Inflammatory macrophage (primary cell): Measurements from ENCODE around the gene IER3IP1.
"Not testable (repeated sequence)": the region's sequence is repeated elsewhere in the genome, so short reads cannot be mapped to it uniquely, and the experiment has no call there.

Source experiments
- DNase-seq, 2 donors: peaks; one replicate each; pipeline ENCODE4 v3.0.0-alpha.2; 2020 to 2022

Gene IER3IP1

GRCh38 chr18:47158404-47158803 is 17.8 kb downstream of the IER3IP1 start:
- not testable (repeated sequence) for DNase-seq

GRCh38 chr18:47151439-47151838 is 24.7 kb downstream of the IER3IP1 start:
- DNase-seq, result no peak

DNA sequence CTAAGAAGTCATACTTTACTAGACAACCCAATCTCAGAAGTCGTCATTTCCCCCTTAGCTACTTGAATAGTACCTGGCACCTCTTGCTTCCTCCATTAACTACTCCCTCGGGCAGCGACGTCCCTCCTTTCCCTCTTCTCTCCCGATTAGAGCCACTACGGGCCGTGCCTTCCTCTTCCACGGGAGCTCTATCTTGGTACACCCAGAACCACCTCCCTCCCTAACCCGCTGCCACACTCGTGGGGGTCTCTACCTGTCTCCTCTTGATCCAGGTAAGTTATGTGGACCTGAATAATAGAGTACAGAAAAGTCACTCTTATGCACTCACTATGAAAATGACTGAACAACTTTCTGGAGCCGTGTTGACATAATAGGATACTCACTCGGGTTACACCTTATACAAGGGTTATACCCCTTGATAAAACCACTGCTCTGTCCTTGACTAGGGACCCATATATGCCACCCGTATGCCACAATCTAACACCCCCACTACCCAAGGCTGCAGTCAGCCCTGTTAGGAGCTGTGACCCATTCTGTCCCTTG is 25.3 kb downstream of the IER3IP1 start:
- DNase-seq, result peak in 1 of 2 donors; percentile 4

GRCh38 chr18:47150029-47150823 is 25.9 kb downstream of the IER3IP1 start, which contains the start of gene HDHD2:
HDHD2 (minus strand) TSS chr18:47150500; CDS start chr18:47136439, 14,061 bp downstream.
- DNase-seq, result peak; percentile 81 to 89

DNA sequence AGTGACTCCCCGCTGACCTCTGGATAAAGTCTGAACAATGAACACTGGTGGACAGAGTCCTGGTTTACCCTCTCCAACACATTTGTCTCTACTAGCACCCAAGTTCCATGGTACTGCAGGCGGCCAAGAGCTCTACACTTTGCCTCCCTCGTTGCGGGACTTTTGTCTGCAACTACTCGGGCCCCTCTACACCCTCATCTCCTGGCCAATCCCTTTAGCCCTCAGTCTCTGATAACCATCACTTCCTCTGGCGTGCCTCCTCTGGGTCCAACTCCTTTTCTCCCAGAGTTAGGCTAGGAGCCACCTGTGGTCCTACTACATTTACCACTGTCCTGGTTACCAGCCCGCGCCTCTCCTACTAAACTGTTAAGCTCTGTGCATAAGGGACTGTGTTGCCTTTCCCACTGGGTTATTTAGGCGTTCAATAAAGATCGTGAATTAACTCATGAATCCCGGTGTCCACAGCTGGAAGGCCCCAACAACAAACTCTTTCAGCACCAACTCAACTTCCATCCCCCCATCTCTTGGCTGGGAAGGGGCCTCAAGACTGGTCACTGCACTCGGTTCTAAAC is 26.6 kb downstream of the IER3IP1 start:
- no peak for DNase-seq

DNA sequence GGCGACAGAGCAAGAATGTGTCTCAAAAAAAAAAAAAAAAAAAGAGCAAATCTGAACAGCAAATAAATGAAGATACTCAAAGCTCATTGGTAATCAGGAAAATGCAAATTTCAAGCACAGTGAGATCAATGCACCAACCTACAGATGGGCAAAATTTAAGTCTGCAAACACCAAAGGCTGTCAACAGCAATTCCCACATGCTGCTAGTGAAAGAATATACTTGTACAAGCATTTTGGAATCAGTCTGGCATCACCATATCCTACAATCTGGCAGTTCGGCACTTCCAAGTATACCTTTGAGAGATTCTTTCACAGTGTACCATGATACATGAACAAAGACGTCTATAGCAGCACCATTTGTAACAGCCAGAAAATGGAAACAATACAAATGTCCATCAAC is 30.0 kb downstream of the IER3IP1 start:
- DNase-seq, result no peak

DNA sequence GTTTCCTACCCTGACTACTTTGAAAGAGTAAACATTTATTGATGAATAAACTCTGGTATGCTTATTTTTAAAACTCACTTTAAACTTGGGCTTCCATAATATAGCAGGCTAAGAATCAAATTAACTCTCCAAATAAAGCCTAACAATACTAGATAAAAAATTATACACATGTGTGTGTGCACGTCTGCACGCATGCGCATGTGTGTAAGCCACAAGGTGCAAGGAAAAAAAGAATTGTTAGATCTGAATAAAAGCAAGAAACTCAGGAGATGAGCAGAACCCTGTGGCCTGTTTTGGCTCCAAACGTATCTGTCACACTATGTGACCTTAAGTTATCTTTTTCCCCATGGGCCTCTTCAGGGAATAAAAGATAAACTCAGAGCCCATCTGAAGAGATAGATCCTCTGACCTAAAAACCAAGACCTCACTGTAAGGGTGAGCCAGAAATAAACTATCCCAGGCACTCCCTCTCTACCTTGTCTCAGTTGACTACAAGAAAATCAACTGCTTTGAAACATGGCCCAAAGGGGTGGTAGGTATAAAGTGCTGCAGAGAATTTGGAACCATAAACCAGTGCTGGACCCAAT is 32.2 kb downstream of the IER3IP1 start:
- DNase-seq, result no peak

DNA sequence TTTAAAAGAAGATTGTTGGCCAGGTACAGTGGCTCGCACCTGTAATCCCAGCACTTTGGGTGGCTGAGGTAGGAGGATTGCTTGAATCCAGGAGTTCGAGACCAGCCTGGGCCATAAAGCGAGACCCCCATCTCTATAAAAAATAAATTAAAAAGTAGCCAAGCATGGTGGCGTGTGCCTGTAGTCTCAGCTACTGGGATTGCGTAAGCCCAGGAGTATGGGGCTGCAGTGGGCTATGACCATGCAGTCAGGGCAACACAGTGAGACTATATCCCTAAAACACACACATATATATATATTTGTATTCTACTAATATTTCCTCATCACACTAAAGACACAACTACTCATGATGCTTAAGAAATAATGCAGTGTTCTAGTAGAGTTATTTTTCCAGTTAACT is 33.0 kb downstream of the IER3IP1 start:
- no peak for DNase-seq

- DNase-seq, result no peak
Measured at GRCh38 chr18:47141289-47141688, 34.9 kb downstream of the IER3IP1 start.

DNA sequence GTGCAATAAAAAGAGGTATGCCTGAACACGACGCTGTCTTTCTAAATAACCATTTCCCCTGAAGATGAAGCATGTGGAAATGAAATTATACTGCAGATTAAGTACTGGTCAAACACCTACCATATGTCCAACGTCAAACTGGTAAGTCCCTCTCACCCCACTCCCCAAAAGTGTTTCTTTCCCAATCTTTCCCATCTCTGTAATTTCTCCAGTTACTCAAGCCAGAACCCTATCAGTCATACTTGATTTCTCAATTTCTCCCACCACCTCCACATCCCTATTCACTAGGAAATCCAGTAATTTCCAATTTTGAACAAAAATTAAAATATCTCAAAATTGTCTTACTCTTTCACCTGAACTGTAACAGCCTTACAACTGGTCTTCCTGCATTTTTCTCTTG is 55.0 kb downstream of the IER3IP1 start:
- DNase-seq, result no peak

- no peak for DNase-seq
Measured at GRCh38 chr18:47120428-47120827, 55.7 kb downstream of the IER3IP1 start.

GRCh38 chr18:47118981-47119380 is 57.2 kb downstream of the IER3IP1 start:
- DNase-seq, result no peak

DNA sequence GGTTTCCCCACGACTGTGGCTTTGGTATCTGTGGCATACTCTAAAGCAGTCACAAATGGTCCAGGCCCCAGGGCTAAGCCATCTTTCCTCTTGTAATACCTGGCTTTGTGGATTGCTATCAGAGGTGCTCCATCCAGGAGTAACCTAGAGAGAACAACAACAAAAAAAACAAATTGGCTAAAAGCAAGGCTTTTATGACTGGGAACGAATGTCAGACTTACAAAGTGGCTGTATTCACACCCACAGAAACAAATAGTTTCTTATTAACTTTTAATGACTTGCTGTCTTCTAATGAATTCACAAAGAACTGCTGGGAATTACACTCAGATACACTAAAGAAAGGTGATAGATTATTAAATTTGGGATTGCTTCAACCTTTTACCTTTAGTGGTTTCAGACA is 61.0 kb downstream of the IER3IP1 start:
- DNase-seq, result no peak

GRCh38 chr18:47113796-47114540 is 62.2 kb downstream of the IER3IP1 start:
- no peak for DNase-seq

DNA sequence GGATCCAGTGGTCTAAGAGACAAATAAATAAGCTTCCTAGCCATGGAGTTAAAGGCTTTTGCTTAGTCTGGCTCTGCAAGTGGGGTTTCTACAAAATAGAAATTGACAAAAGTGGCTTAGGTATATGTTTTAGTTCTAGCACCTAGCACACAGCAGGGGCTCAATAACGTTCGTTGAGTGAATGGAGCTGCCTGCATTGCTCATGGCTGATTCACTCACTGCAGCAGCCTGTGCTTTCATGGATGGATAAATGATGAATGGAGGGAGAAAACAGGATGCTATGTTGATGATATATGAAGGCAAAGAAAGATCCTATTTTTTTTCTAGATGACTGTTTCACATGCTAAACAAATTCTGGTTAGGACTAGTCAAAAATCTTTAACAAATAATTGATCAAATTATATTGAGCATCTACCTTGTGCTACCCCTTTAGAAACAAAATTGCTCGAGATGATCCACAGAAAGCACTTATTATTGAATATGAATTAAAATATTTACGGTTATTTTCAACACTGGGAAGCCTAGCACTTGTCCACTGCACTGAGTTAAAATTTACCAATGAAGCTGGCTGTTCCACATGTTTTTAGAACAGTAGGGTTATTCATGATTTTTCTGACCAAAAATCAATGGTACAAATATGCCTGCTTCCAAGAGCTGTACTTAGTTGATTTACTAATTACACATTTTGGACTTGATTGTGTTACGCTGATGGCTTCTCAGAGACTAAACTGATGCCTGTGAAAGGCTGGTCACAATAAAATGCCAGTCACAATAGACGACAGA is 65.5 kb downstream of the IER3IP1 start:
- DNase-seq, result no peak

GRCh38 chr18:47109720-47110119 is 66.4 kb downstream of the IER3IP1 start:
- DNase-seq, result no peak

DNA sequence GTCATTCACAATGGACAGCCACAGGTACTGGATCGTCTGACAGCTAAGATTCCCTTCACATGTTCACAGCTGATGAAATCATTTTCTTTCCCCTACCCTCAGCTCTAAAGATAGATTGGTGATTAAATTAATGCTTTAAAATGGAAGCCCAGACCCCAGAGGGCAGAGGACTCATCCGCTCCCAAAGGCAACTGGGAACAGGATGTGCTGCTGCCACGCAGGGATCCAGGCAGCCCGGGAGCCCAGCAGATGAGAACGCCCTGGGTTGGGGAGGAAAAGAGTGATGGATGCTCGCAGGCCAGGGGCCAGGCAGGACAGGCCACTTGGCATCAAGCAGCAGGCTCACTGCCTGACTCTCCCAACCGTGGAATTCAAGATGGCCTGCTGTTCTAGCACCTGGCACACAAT is 67.2 kb downstream of the IER3IP1 start:
- DNase-seq, result no peak

GRCh38 chr18:47108373-47108772 is 67.8 kb downstream of the IER3IP1 start:
- DNase-seq, result no peak
